Activated CD8-positive, alpha-beta memory T cell treated with anti-CD3 and anti-CD28 coated beads for 48 hours (primary cell): ENCODE results near the gene RBM12.

ENCODE experiments used
- DNase-seq, 3 experiments: peaks; one replicate each; pipeline ENCODE4 v3.0.0-alpha.2; 2020; ENCODE audit warnings: low read depth in 2 of 3, low spot score in 2 of 3

Gene RBM12

DNA sequence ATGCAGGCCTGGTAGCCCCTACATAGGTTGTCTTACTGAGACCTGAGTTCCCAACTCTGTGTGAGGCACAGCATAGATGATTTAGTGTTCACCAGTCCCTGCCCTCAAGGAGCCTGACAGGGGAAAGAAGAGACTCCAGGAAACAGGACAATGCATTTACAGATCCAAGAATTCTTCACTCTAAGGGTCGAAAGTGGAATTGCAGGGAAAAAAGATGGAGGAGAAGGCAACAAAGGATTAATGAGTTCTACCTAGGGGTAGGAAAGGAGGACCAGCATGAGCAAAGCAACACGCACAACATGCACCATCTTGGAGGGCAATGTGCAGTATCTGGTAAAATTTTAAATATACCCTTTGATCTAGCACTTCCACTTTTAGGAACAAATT is 43.1 kb downstream of the RBM12 start:
- DNase-seq, result no peak

DNA sequence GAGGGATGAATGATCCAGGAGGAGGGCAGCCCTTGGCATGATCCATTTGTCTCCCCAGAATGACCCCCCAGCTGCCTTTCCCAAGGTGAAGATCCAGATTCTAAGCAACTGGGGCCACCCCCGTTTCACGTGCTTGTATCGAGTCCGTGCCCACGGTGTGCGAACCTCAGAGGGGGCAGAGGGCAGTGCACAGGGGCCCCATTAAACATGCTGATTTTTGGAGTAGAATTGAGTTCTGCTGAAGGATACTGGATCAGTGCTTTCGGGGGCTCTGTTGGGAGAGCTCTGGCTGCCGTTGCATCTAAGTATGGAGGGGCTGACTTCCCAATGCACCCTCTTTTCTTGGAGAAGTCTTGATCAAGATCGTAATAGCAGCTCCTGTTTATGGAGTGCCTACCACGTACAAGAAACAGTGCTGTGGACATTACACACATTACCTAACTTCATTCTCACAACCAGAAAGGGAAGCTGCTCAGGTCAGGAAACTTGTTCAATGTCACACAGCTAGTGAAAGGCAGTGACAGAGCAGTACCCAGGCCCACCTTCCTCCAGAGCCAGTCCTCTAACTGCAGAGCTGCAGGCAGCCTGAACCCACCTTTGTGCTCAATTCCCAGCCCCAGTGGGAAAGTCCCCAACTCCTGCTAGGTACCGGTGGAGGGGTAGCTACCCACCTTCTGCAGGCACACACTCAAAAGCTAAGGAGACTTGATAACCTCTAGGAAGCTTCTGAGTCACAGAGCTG is 43.7 kb downstream of the RBM12 start:
- DNase-seq, result no peak

DNA sequence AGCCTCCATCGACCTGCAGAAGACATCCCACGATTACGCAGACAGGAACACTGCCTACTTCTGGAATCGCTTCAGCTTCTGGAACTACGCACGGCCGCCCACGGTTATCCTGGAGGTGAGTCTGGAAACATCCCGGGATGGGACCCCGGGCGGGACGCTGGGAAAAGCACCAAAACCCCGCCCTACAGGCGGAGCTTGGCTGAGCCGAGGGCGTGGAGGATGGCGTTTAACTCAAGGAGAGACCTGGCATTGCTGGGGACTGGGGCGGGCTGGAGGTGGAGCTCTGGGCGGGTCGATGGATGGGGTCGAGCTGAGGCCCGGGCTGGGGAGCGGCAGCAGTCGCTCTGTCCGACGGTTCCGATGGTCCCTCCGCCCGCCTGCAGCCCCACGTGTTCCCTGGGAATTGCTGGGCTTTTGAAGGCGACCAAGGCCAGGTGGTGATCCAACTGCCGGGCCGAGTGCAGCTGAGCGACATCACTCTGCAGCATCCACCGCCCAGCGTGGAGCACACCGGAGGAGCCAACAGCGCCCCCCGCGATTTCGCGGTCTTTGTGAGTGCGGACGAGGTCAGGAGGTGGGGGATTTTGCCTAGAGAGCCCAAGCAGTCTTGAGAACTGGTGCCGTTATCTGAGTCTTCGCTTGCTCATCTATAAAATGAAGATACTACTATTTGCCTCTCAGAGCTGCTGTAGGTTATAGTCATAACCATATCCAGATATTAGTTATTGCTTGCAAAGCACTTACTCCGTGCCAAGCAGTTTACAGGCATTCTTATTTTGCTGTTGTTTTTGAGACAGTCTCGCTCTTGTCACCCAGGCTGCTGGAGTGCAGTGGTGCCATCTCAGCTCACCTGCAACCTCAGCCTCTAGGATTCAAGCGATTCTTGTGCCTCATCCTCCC is 45.3 kb downstream of the RBM12 start:
- DNase-seq, result peak in 2 of 3 experiments; percentile 61 to 69

DNA sequence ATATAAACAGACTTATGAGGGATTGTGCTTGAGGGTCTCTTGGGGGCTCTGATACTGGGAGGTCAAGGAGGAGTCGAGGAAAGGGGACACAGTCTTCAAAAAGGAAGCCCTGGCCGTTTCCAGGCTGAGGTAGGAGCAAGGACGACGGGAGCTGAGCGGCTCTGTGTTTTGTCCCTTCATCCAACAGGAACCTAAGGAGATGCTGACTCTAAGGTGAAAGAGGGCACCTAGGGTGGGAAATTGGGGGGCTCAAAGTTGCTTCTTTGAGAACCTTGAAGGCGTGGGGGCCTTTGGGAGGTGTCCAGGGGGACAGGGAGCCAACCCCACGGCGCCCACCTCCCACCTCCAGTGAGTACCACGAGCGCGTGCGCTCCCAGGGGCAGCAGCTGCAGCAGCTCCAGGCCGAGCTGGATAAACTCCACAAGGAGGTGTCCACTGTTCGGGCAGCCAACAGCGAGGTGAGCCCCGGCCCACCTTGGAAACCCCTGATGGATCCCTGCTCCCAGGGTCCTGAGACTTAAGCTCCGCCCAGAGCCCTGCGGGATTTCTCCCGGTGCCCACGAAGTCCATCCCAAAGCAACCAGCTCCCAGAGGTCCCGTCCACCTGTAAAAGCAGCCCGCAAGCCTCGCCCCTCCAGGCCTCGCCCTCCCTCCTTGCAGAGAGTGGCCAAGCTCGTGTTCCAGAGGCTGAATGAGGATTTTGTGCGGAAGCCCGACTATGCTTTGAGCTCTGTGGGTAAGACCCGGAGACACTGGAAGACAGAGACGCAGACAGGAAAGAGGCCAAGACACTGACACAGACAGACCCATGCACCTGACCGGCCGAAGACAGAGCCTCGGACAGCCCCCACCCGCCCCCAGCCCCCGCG is 46.2 kb downstream of the RBM12 start:
- no peak for DNase-seq

DNA sequence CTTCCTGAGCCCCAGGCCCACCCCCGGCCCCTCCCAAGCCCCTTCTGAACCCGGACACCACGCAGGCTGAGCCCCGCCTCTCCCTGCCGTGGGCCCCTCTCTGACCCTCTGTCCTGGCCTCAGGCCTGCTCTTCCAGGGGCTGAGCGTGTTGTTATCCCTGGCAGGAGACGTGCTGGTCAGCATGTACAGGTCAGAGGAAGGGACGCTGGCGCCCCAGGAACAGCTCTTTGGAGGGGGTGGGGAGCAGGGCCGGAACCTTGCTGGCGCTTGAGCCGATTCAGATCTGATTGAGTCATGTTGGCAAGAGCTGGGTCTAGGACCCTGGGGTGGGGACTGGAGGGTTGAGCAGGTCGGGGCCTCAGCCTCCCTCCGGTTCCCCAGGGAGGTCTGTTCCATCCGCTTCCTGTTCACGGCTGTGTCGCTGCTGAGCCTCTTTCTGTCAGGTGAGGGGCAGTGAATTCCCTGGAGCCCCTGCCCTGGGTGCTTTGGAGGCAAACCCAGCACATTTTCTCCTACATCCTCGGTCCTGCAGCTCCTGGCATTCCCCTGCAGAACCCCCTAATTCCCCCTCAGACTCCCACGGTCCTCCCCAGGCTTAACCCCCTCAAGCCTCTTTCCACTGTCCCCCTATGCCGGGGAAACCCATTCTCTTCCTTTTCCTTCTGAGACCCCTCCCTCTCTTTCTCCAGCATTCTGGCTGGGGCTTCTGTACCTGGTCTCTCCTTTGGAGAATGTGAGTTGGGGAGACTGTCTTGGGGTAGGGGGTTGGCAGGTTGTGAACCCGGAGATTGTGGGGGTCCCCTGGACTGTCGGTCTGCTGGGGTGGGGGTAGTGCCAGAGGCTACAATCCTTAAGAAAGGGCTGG is 47.1 kb downstream of the RBM12 start:
- DNase-seq, result peak in 1 of 3 experiments; percentile 34

DNA sequence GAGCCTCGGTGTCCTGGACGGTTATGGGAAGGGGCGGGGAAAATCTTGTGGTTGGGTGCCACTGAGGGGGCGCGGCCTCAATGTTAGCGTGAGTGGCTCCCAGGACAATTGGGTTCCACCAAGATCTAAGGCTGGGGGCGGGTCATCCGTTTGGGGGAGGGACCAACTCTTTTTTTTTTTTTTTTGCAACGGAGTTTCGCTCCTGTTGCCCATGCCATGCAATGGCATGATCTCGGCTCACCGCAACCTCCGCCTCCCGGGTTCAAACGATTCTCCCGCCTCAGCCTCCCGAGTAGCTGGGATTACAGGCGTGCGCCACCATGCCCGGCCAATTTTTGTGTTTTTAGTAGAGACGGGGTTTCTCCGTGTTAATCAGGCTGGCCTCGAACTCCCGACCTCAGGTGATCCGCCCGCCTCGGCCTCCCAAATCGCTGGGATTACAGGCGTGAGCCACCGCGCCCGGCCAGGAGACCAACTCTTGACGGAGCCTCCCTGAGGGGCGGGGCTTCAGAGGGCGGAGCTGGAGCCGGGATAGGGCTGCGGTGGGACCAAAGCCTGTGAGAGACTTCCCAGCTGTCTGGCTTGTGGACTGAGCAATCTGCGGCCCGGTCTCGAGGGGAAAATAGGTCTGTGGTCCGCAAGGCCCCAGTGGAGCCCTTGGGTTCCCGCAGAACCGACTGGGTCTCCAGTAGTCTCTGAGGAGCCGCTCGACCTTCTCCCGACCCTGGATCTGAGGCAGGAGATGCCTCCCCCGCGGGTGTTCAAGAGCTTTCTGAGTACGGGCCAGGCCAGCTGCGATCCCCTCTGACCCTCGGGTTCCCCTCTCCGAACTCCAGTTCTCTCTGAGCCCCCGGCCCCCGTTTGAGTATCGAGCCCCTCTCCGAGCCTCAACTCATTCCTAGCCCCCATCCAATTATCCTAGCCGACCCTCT is 48.0 kb downstream of the RBM12 start:
- no peak for DNase-seq

DNA sequence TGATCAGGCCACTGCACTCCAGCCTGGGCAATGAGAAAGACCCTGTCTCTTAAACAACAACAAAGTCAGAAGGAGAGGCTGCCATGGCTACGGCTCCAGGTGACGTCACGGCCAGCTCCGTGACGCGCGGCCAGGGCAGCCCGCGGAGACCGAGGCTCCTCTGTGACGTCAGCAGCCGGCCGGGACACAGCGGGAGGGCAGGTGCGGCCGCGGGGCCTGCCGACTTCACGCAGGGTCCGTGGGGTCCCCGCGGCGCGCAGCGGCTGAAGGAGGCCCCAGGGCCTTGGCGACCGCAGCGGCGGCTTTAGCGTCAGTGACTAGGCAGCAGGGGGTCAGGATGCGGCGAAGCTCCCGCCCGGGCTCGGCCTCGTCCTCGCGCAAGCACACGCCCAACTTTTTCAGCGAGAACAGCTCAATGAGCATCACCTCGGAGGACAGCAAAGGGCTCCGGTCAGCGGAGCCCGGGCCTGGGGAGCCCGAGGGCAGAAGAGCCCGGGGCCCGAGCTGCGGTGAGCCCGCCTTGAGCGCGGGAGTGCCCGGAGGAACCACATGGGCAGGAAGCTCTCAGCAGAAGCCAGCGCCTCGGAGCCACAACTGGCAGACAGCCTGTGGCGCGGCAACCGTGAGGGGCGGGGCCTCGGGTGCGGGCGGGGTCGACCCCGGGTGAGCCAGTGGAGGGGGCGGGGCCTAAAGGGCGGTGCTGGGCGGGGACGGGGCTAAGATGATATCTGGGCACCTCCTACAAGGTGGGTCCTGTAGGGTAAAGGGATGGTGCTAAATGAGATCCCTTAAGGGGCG is 48.8 kb downstream of the RBM12 start, which contains the start of gene SPAG4:
Gene SPAG4 (plus strand): TSS at position 163 of the 798 bp plus-strand sequence. CDS start 175 bp downstream, at position 338.
- DNase-seq, result peak; percentile 99 to 100 (median 100)

DNA sequence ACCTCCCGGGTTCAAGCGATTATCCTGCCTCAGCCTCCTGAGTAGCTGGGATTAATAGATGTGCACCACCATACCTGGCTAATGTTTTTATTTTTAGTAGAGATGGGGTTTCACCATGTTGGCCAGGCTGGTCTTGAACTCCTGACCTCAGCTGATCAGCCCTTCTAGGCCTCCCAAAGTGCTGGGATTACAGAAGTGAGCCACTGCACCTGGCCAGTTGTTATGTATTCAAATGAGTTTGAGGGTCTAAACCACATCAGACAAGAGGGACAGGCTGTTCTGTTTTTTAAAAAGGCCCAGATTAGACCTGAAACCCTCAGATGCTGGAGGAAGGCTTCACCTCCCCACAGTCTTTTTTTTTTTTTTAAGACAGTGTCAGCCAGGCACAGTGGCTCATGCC is 53.2 kb downstream of the RBM12 start:
- no peak for DNase-seq

DNA sequence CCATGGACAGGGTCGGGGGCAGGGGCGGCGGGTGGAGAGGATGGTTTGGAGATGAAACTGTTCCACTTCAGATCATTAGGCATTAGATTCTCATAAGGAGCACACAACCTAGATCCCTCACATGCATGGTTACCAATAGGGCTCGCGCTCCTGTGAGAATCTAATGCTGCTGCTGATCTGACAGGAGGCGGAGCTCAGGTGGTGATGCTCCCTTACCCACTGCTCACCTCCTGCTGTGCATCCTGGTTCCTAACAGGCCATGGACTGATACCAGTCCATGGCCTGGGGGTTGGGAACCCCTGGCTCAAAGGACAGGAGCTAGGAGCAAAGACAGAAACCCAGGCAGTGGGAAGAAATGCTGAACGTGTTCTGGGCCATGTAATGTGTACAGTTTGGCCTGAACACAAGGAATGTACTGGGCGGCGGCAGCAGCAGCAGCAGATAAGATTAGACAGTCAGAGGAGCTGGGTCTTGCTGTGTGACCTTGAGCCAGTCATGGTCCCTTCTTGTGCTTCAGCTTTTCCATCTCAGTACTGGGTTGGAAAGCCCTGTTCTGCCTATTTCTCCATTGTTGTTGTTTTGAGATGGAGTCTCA is 53.8 kb downstream of the RBM12 start:
- no peak for DNase-seq

DNA sequence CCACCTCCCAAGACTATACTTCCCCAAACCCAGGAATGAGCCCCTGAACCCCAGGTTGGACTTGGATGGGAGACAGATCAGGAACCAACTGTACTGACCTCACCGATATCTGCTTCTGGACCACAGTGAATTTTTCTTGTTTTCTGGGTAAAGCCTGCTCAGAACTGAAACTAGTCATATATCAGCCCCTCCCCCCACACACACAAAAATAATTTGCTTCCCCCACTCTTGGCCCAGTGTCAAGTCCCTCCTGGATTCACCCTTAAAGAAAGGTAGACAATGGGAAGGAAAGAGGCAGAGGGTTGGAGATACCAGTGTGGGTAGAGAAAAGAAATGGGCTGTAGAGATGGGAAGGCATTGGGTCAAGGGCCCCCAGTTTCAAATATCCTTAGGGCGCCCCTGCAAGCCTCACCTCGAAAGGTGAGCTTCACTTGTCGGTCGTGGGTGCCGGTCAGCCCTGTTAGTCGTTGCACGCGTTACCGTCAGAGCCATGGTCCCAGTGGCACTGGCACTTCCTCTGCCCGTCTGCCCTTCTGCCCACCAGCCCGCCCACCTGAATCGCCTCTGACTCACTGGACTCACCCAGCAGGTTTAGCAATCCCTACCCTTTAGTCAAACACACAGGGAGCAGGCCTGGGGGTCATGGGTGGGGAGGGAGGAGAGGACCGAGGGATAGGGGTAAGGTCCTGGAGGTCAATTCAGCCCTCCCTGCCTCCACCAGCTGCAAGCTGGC is 57.5 kb downstream of the RBM12 start:
- no peak for DNase-seq

DNA sequence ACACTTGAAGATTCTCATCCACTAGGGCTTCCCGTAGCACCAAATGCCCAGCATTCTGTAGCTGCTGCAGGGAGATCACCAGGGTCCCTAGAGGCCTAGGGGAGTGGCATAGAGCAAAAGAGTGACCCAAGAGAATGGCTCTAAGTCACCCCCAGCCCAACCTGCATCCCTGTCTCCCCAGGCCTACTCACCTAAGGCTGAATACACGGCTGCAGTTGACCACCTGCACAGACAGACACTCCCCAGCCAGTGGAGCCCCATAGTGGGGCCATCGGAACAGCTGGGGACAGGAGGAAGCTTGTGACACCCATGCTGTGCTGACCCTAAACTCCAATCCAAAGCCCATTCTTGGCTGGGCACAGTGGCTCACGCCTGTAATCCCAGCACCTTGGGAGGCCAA is 58.6 kb downstream of the RBM12 start:
- DNase-seq, result no peak

DNA sequence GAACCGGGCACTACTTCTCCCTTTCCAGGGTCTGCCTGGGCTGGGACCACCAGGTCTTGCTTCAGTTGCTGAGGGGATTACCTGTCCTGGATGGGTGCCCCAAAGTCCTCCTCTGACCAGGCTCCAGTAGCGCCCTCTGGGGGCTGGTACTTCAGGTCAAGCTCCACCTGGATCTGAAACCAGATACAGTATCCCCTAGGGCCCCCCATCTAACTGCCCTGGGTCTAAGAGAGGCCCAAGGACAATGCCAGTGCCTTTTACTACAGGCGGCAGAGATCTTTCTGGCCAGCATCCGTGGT is 60.3 kb downstream of the RBM12 start:
- DNase-seq, result no peak

DNA sequence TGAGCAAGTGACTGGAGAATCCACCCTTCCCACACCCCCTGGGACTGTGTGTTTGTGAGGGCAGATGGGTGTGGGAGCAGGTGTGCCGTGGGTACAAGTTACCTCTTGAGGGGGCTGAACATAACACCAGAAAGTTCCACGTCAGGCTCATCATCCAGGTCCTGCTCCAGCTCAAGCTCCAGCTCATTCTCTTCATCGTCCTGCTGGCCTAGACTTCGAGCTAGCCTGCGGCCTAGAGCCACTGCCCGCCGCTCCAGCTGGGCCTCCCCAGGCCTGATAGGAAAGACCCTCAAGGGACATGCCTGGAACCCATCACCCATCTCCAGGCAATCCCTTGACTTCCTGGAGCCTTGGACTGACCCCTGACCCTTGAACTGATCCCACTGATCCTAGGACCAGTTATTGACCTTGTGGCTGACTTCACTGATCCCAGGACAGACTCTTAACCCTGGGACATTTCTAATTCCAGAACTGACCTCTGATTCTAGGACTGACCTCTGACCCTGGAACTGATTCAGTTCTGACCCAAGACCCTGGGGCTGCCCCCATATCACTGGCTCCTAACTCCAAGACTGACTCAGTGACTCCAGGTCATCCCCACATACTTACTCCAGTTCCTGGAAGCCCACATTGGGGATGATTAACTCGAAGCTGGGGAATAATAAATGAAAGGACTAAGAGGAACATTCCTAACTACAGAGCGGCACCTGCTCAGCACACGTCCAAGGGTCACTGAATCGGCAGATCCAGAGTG is 60.8 kb downstream of the RBM12 start:
- DNase-seq, result no peak

DNA sequence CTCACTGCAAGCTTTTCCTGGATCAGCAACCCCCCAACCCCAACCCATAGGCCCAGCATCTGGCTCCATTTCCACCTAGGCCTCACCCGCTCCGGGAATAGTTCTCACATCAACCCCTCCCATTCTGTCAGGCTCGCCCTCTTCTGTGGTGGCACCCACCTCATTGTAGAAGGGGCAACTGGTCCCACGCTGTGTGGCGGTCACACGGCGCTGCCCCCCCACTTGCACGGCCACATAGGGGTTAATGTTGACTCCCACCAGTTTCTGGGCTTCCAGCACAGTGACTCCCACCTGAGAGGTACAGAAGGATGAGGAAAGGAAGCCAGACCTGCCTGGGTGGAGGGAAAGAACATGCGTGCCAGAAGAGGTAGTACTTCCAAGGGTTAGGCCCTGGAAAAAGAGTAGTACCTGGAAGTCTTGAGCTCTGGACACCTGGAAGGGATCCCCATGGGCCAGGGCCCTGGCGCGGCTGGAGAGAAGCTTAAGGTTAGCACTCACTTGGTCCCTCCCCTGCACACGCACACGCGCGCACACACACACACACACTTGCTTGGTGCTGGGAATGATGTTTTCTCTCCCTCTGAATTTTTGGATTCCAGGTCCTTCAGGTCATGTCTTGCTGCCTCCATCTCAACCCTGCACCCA is 61.7 kb downstream of the RBM12 start:
- DNase-seq, result no peak

DNA sequence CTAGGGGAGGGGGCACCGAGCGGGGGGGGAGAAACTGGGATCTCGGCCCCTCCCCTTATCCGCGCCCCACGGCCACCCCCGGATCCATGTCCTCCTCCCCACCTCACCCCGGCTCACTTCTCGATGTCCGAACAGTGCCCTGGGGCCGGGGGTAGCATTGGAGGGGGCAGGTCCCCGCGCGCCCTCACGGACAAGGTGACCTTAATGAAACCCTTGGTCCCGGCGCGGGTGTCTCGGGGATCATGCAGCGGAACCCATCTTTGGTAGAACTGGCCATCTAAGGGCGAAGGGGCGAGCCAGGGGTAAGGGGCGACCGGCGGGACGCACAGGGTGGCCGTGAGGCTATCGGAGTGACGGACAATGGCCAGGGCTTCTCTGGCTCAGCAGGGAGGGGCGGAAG is 62.7 kb downstream of the RBM12 start:
- DNase-seq, result no peak
